Raji (cell line): ENCODE measurements around the gene PPP3CA.

Source experiments
- POLR2A ChIP-seq: IDR thresholded peaks from 2 replicates; pipeline ENCODE4 v1.6.1; 2011; ENCODE audit warnings: low read depth, low read length, control low read depth; ENCODE audit not compliant: insufficient read depth

Gene PPP3CA

GRCh38 chr4:101141230-101141629, 206.1 kb downstream of the PPP3CA start:
- TF ChIP-seq POLR2A, result no peak

DNA sequence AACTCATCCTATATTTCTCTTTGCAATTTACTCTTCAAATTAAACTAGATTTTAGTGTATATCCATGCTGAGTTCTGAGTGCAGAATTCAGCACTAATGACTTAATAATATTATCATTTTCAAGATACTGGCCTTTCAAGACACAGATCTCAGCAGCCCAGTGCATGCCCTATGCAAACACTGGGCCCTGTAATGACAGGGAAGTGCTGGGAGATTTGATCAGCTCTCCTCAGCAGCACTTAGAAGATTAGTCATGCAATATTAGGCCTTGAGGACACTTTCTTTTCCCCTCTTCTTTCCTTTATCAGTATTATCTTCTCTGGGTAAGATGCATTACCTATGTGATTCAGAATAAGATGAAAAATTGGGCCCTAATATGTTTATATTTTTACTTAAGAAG, 207.1 kb downstream of the PPP3CA start:
- no peak for TF ChIP-seq POLR2A

DNA sequence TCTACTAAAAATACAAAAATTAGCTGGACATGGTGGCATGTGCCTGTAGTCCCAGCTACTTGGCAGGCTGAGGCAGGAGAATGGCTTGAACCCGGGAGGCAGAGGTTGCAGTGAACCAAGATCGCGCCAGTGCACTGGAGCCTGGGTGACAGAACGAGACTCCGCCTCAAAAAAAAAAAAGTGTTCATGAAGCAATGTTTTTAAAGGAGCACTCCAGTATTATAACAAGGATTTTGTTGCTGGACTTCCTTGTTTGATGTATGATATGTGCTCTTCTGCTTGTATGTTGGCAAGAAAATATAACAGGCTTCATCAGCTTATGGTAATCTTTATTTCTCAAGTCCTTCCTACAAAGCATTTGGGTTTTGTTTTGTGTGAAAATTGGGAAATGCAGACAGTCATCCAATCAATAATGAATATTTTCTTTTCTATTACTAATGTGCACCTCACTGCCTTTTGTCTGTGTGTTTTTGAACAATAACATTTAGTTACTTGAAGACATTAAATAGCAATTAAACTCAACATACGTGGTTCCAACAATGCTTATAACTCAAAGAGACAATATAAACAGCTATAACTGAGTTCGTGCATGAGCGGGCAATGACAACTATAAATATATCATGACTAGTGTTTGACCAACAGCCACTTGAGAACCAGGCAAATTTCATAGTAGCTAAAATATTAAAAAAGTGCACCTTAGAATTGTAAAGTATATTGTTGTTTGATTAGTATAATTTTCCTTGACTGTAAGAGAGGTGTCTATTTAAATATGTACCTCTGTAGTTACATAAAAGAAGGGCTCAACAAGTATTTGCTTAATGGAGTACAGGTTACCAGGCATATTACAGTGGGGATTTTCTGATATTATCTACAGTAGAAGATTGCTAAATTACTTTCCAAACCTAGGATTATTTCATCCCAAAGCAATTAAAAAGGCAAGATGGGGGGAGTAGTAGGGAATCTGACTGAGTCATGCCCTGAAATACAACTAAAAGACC, 210.7 kb downstream of the PPP3CA start:
- no peak for TF ChIP-seq POLR2A

GRCh38 chr4:101135371-101136010, 211.8 kb downstream of the PPP3CA start:
- TF ChIP-seq POLR2A, result no peak

DNA sequence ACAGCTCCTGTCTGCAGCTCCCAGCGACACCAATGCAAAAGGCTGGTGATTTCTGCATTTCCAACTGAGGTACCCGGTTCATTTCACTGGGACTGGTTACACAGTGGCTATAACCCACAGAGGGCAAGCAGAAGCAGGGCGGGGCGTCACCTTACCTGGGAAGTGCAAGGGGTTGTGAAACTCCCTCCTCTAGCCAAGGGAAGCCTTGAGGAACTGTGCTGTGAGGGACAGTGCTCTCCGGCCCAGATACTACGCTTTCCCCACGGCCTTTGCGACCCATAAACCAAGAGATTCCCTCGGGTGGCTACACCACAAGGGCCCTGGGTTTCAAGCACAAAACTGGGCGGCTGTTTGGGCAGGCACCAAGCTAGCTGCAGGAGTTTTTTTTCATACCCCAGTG, 218.9 kb downstream of the PPP3CA start:
- TF ChIP-seq POLR2A, result no peak

DNA sequence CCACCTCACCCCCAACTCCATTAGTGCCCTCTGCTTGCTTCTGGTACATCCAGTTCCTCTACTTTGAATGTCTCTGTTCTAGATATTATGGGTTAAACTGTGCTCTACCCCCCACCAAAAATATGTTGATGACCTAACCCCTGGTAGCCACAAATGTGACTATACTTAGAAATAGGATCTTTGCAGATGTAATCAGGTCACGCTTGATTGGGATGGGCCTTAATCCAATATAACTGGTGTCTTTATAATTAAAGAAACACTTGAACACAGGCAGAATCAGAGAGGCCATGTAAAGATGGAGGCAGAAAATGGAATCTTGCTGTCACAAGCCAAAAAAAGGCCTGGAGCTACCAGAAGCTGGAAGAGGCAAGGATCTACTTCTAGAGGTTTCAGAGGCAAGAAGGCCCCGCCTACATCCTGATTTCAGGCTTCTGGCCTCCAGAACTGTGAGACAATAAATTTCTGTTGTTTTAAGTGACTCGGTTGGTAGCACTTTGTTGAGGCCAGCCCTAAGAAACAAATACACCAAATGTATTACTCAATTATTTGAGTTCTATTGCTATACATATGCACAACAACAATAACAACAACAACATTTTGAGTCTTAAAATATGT, 220.0 kb downstream of the PPP3CA start:
- TF ChIP-seq POLR2A, result no peak

- TF ChIP-seq POLR2A, result no peak
Observed at GRCh38 chr4:101126059-101126458, 221.3 kb downstream of the PPP3CA start.

- TF ChIP-seq POLR2A, result no peak
Observed at GRCh38 chr4:101125045-101125942, 222.0 kb downstream of the PPP3CA start.

DNA sequence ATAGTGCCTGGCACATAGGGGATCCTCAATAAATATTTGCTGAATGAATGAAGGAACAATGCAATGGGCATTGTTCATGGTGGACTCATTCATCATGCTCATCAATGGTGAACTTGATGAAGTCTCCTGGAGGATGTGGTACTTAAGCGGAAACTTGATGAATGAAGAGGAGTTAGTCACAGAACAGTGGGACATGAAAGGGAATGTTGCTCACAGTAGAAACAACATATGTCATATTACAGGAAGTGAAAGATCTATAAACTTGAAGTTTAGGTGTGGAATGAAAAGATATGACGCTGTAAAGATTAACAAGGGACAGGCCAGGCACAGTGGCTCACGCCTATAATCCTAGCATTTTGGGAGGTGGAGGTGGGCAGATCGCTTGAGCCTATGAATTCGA, 224.1 kb downstream of the PPP3CA start:
- TF ChIP-seq POLR2A, result no peak

DNA sequence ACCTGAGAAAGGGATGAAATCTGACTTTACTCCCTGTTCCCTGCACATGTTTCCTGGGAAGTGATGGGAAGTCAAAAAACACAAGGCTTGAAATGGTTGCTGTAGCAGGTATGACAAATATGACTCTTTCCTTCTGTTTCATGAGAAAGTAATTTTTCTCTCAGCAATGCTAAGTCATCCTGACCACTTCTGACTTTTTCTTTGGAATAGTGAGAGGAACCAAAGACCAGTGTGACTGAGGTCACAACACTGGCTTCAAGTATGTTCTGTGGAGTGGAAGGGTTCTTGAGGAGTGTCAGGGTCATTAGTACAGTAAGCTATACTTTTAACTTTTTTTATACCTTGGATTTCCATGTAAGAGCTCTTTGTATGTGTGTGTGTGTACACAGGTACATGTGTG, 225.3 kb downstream of the PPP3CA start:
- TF ChIP-seq POLR2A, result no peak

GRCh38 chr4:101119141-101119540, 228.2 kb downstream of the PPP3CA start:
- TF ChIP-seq POLR2A, result no peak

- TF ChIP-seq POLR2A, result no peak
Observed at GRCh38 chr4:101118617-101119016, 228.7 kb downstream of the PPP3CA start.

- no peak for TF ChIP-seq POLR2A
Observed at GRCh38 chr4:101115887-101116286, 231.4 kb downstream of the PPP3CA start.

- TF ChIP-seq POLR2A, result no peak
Observed at GRCh38 chr4:101114936-101115372, 232.4 kb downstream of the PPP3CA start.
